H1 (cell line): ENCODE measurements around the gene SEC14L5. TPM values are rescaled to one million over a fixed set of nuclear protein-coding genes. Genes with fewer than 3 reads are reported as not detected.

ENCODE experiments used
- CTCF ChIA-PET: fragments of 300-600 bp; sonication (Branson Sonifier 250); formaldehyde crosslinking; loops from one replicate; lab custom pipeline; 2021; ENCODE audit not compliant: partially characterized antibody; lab: Charles Lee
- POLR2A ChIA-PET: fragments of 300-600 bp; sonication (Branson Sonifier 250); formaldehyde crosslinking; loops from one replicate; lab custom pipeline; 2021; ENCODE audit warnings: inconsistent platforms; ENCODE audit not compliant: partially characterized antibody; lab: Charles Lee
- DNase-seq, 2 experiments: peaks; one replicate each; pipeline versions ENCODE4 v3.0.0 to v3.0.0-alpha.2; 2010 to 2022; ENCODE audit warnings: low spot score in 2 of 2, low read depth in 1 of 2, mixed read lengths in 1 of 2
- FAIRE-seq: peaks from 2 replicates; lab custom pipeline; 2011; peaks lifted over from hg19 to GRCh38; lab: Jason Lieb, UNC
- H2AFZ ChIP-seq: 2 replicates; pipeline ENCODE4 v1.8.1; 2012; ENCODE audit warnings: low read length, inconsistent platforms
- H2AK5ac ChIP-seq: 2 replicates; pipeline ENCODE4 v1.6.1; 2013; ENCODE audit warnings: low read depth, low read length
- H2BK120ac ChIP-seq: replicated peaks from 2 replicates; pipeline ENCODE3; 2013; ENCODE audit warnings: low read depth, low read length, inconsistent platforms
- H2BK12ac ChIP-seq: 2 replicates; pipeline ENCODE4 v1.6.1; 2013; ENCODE audit warnings: low read depth, low read length
- H2BK15ac ChIP-seq: 2 replicates; pipeline ENCODE4 v1.6.1; 2013; ENCODE audit warnings: low read length
- H2BK20ac ChIP-seq: 2 replicates; pipeline ENCODE4 v1.6.1; 2013; ENCODE audit warnings: low read length
- H2BK5ac ChIP-seq: 2 replicates; pipeline ENCODE4 v1.6.1; 2013; ENCODE audit warnings: low read depth, low read length
- H3K14ac ChIP-seq: 2 replicates; pipeline ENCODE4 v1.6.1; 2013; ENCODE audit warnings: inconsistent platforms; ENCODE audit not compliant: insufficient read length
- H3K18ac ChIP-seq: 2 replicates; pipeline ENCODE4 v1.6.1; 2013; ENCODE audit warnings: low read length; ENCODE audit errors: extremely low read depth
- H3K23ac ChIP-seq: 2 replicates; pipeline ENCODE4 v1.6.1; 2013; ENCODE audit warnings: inconsistent platforms; ENCODE audit not compliant: insufficient read length
- H3K23me2 ChIP-seq: 2 replicates; pipeline ENCODE4 v1.6.1; 2013; ENCODE audit warnings: low read depth, low read length
- H3K27ac ChIP-seq: 2 replicates; pipeline ENCODE4 v1.6.1; 2011; ENCODE audit warnings: low read depth, low read length, inconsistent platforms
- H3K27me3 ChIP-seq, 4 experiments: replicated peaks in 1 of 4; 1 replicate in 1 of 4; 2 replicates in 3 of 4; pipeline versions ENCODE4 v1.6.1 to v1.8.1; 2011 to 2013; ENCODE audit warnings: low read length in 3 of 4, mild to moderate bottlenecking in 3 of 4, inconsistent platforms in 2 of 4, mixed read lengths in 2 of 4, moderate library complexity in 1 of 4; ENCODE audit not compliant: control insufficient read depth in 3 of 4, insufficient read depth in 3 of 4; ENCODE audit errors: extremely low read depth in 1 of 4
- H3K36me3 ChIP-seq, 4 experiments: 2 replicates each; pipeline versions ENCODE4 v1.6.1 to v1.8.1; 2011 to 2013; ENCODE audit warnings: mild to moderate bottlenecking in 4 of 4, low read length in 3 of 4, moderate library complexity in 2 of 4, control low read depth in 1 of 4, inconsistent platforms in 1 of 4; ENCODE audit not compliant: insufficient read depth in 4 of 4, control insufficient read depth in 2 of 4
- H3K4ac ChIP-seq: replicated peaks from 2 replicates; pipeline ENCODE3; 2013; ENCODE audit warnings: low read length, low read depth, mixed read lengths, inconsistent platforms; ENCODE audit not compliant: insufficient read length
- H3K4me1 ChIP-seq, 4 experiments: replicated peaks in 1 of 4; 1 replicate in 1 of 4; 2 replicates in 3 of 4; pipeline versions ENCODE4 v1.6.1 to v1.8.1; 2011 to 2013; ENCODE audit warnings: low read length in 3 of 4, inconsistent platforms in 2 of 4, mixed read lengths in 1 of 4; ENCODE audit not compliant: insufficient read depth in 4 of 4, control insufficient read depth in 3 of 4
- H3K4me2 ChIP-seq, 2 experiments: 2 replicates each; pipeline versions ENCODE4 v1.6.1 to v1.8.1; 2011 to 2013; ENCODE audit warnings: low read depth in 2 of 2, low read length in 2 of 2, control low read depth in 1 of 2, inconsistent platforms in 1 of 2, mild to moderate bottlenecking in 1 of 2; ENCODE audit not compliant: insufficient read depth in 1 of 2
- H3K4me3 ChIP-seq, 4 experiments: fragments of 200-600, 300-600 bp in 1 of 4; sonication (generic), shearing (Covaris generic), sonication (Bioruptor Twin) in 1 of 4; 2 replicates each; pipeline versions ENCODE4 v1.5.1 to v1.8.1; 2011 to 2016; ENCODE audit warnings: low read length in 4 of 4, low read depth in 3 of 4, control low read depth in 2 of 4, inconsistent platforms in 2 of 4, mild to moderate bottlenecking in 2 of 4, mixed read lengths in 1 of 4, moderate library complexity in 1 of 4; ENCODE audit not compliant: insufficient read depth in 2 of 4; ENCODE audit errors: extremely low read depth in 1 of 4
- H3K56ac ChIP-seq: replicated peaks from 2 replicates; pipeline ENCODE3; 2013; ENCODE audit warnings: low read depth, mild to moderate bottlenecking, mixed read lengths, low read length, inconsistent platforms; ENCODE audit not compliant: insufficient read length
- H3K79me1 ChIP-seq: 2 replicates; pipeline ENCODE4 v1.6.1; 2013; ENCODE audit warnings: low read depth, low read length, control low read depth
- H3K79me2 ChIP-seq, 2 experiments: 2 replicates each; pipeline versions ENCODE4 v1.6.1 to v1.8.1; 2012 to 2013; ENCODE audit warnings: low read length in 2 of 2, mild to moderate bottlenecking in 2 of 2, inconsistent platforms in 1 of 2; ENCODE audit not compliant: insufficient read depth in 2 of 2, control insufficient read depth in 1 of 2
- H3K9ac ChIP-seq, 4 experiments: replicated peaks in 1 of 4; 1 replicate in 1 of 4; 2 replicates in 3 of 4; pipeline versions ENCODE4 v1.6.1 to v1.8.1; 2011 to 2013; ENCODE audit warnings: low read depth in 3 of 4, low read length in 3 of 4, control low read depth in 2 of 4, mild to moderate bottlenecking in 2 of 4, moderate library complexity in 2 of 4, inconsistent platforms in 1 of 4; ENCODE audit errors: extremely low read depth in 1 of 4
- H3K9me3 ChIP-seq, 2 experiments: 2 replicates each; pipeline versions ENCODE4 v1.6.1 to v1.8.1; 2012 to 2013; ENCODE audit warnings: mild to moderate bottlenecking in 2 of 2, moderate library complexity in 2 of 2, control low read depth in 1 of 2, inconsistent platforms in 1 of 2, low read depth in 1 of 2, low read length in 1 of 2, mixed read lengths in 1 of 2; ENCODE audit not compliant: insufficient read depth in 2 of 2
- H4K20me1 ChIP-seq, 2 experiments: replicated peaks in 1 of 2; 2 replicates each; pipeline versions ENCODE3 to v1.8.1; 2011 to 2013; ENCODE audit warnings: inconsistent platforms in 2 of 2, low read length in 2 of 2, mild to moderate bottlenecking in 1 of 2; ENCODE audit not compliant: insufficient read depth in 2 of 2, control insufficient read depth in 1 of 2
- H4K5ac ChIP-seq: 2 replicates; pipeline ENCODE4 v1.6.1; 2013; ENCODE audit warnings: low read length, low read depth, mixed read lengths, inconsistent platforms; ENCODE audit not compliant: insufficient read length
- H4K8ac ChIP-seq: 2 replicates; pipeline ENCODE4 v1.8.0; 2013; ENCODE audit warnings: mild to moderate bottlenecking, moderate library complexity, low read length, inconsistent platforms; ENCODE audit not compliant: insufficient read depth; ENCODE audit errors: extremely low read depth
- H4K91ac ChIP-seq: replicated peaks from 2 replicates; pipeline ENCODE3; 2013; ENCODE audit warnings: low read length, mixed read lengths, inconsistent platforms; ENCODE audit not compliant: insufficient read length
- ASH2L ChIP-seq: fragments of 200-600, 300-600 bp; sonication (generic); IDR thresholded peaks from one replicate; pipeline ENCODE4 v1.7.1; 2017; ENCODE audit warnings: low read length
- BRCA1 ChIP-seq: IDR thresholded peaks from 2 replicates; pipeline ENCODE4 v1.6.1; 2012; ENCODE audit warnings: low read depth, low read length, improper control_type of control experiment
- GABPA ChIP-seq: IDR thresholded peaks from 2 replicates; pipeline ENCODE4 v1.6.1; 2011; ENCODE audit warnings: mild to moderate bottlenecking, low read length, moderate library complexity, borderline replicate concordance; ENCODE audit not compliant: insufficient read depth
- JUND ChIP-seq: IDR thresholded peaks from 2 replicates; pipeline ENCODE4 v1.6.1; 2011; ENCODE audit warnings: mild to moderate bottlenecking, improper control_type of control experiment, low read length
- RAD21 ChIP-seq, 2 experiments: IDR thresholded peaks in 1 of 2; conservative IDR thresholded peaks in 1 of 2; 2 replicates each; pipeline ENCODE4 v1.6.1; 2011; ENCODE audit warnings: low read depth in 2 of 2, low read length in 2 of 2, improper control_type of control experiment in 1 of 2, inconsistent platforms in 1 of 2, mild to moderate bottlenecking in 1 of 2, moderate library complexity in 1 of 2
- SIX5 ChIP-seq: IDR thresholded peaks from 2 replicates; pipeline ENCODE4 v1.6.1; 2011; ENCODE audit warnings: mild to moderate bottlenecking, low read depth, low read length
- SP2 ChIP-seq: IDR thresholded peaks from 2 replicates; pipeline ENCODE4 v1.6.1; 2012; ENCODE audit warnings: mild to moderate bottlenecking, low read length, inconsistent platforms
- SRF ChIP-seq: IDR thresholded peaks from 2 replicates; pipeline ENCODE4 v1.6.1; 2011; ENCODE audit warnings: mild to moderate bottlenecking, low read depth, low read length, moderate library complexity
- TAF1 ChIP-seq: IDR thresholded peaks from 2 replicates; pipeline ENCODE4 v1.6.1; 2011; ENCODE audit warnings: mild to moderate bottlenecking, low read depth, low read length
- YY1 ChIP-seq: IDR thresholded peaks from 2 replicates; pipeline ENCODE4 v1.6.1; 2011; ENCODE audit warnings: low read depth, mild to moderate bottlenecking, low read length
- WGBS, 2 experiments: shearing (Covaris generic) in 1 of 2; methylation state at CpG; one replicate each; pipeline versions ENCODE4 v1.1.6 to v1.1.7; 2013 to 2015; ENCODE audit warnings: low lambda C conversion rate in 2 of 2, mixed read lengths in 2 of 2, inconsistent platforms in 1 of 2, low coverage in 1 of 2, missing lambda C conversion rate in 1 of 2; ENCODE audit not compliant: insufficient replicate concordance in 2 of 2, insufficient coverage in 1 of 2, insufficient read length in 1 of 2; ENCODE audit errors: extremely low coverage in 1 of 2, missing lambda C conversion rate in 1 of 2; 5-methylcytosine and 5-hydroxymethylcytosine counted together
- polyA plus RNA-seq, 7 experiments: library from polyadenylated mRNA; depleted of rRNA in 3 of 7; stranded (reverse) in 5 of 7; unstranded in 2 of 7; fragments of >200 nt in 5 of 7; fragments of 200-250 nt in 2 of 7; gene quantifications; 1 replicate in 5 of 7; 2 replicates in 1 of 7; 4 replicates in 1 of 7; pipeline versions ENCODE4 v1.2.1 to v1.2.3, GENCODE V29; 2011 to 2013; ENCODE audit warnings: missing spikeins in 2 of 7, mixed read lengths in 2 of 7
- total RNA-seq: library from RNA; stranded (reverse); fragmentation: NEBNext Ultra II Directional; extraction: Animal tissue kit (Norgen Biotek cat#: 25700); gene quantifications from 2 replicates; pipeline ENCODE4 v1.2.1, GENCODE V29; 2021

SEC14L5 gene
- total and polyA plus RNA-seq, 2 of the 8 experiments (the other 6 are each of a cell fraction or from before 2014, with no cell fraction given) = 1.9 to 3.0 TPM

DNA sequence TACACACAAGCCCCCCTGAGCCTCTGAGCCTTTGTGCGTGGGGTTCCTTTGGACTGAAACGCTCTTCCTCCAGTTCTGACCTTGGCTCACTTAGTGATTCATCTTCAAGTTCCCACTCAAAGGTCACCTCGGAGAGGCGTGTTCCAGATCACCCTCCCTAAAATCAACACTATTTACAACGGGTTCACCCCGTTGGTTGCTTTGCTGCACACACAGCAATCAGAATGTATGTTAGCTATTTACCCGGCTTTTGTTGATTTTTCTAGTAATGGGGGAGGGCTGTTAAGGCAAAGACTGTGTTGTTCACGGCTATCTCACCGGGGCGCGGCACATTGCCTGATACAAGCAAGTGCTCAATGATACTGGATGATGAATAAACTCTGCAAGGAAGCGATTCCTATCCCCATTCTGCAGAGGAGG lies 74.6 kb downstream of the SEC14L5 start:
- Histone ChIP-seq H3K79me1 (no peaks in the 10 kb centered on the region), H3K36me3 (no peaks in the 10 kb centered on the region), H2BK5ac (no peak overlapping the region), H3K18ac (no peak overlapping the region), H2AFZ (peak overlapping the region; percentile 2; the same call in 1 of the 2 replicates), H3K4me2 (peak overlapping the region; percentile 69 to 84), H4K8ac (peak overlapping the region; percentile 100; the same call in 1 of the 2 replicates), H3K27me3 (peaks cover 0 to 6% (median 5%) of the 10 kb centered on the region in 4 experiments; a peak in 3 of 7 replicates), H3K23ac (no peak overlapping the region), H2BK20ac (no peak overlapping the region), H3K56ac (no peak overlapping the region), H2BK15ac (no peak overlapping the region), H3K4me3 (peak overlapping the region; percentile 67 to 84 (median 80)), H4K20me1 (no peaks in the 10 kb centered on the region), H3K27ac (no peak overlapping the region), H3K4ac (no peak overlapping the region), H3K4me1 (peaks cover 2 to 11% (median 8%) of the 10 kb centered on the region in 4 experiments), H2BK120ac (no peak overlapping the region), H3K14ac (no peak overlapping the region), H2BK12ac (no peak overlapping the region), H3K9ac (peak overlapping the region in 2 of 4 experiments; percentile 42 to 70; a peak in 2 of 7 replicates), H4K5ac (no peak overlapping the region), H2AK5ac (no peak overlapping the region), H4K91ac (no peak overlapping the region), H3K23me2 (peaks cover 12% of the 10 kb centered on the region), H3K9me3 (no peaks in the 10 kb centered on the region), H3K79me2 (no peaks in the 10 kb centered on the region)
- CTCF ChIA-PET = interaction anchor here (0.8 to 4.1 kb wide), 2 partner anchors 24 to 303 kb away, joined by 3 to 25 read pairs; no protein-coding TSS in a partner anchor
- WGBS, 2 experiments = 69% methylated on average over 12 of the region's 12 CpGs; no CpG with 5 or more reads in 1 of the 2 experiments
- POLR2A ChIA-PET = interaction anchor here (2.0 kb wide), 1 partner anchor 8 kb away, joined by 7 read pairs; no protein-coding TSS in a partner anchor
- DNase-seq (no peak), FAIRE-seq (peak; percentile 62)
- TF ChIP-seq SP2 (no peak), RAD21 (IDR thresholded peaks at IDR 0.05 in 1 of 2, conservative IDR thresholded peaks at IDR 0.05 in 1 of 2; ENCODE audit: low read depth in 2 of 2, low read length in 2 of 2) (no peak), SRF (no peak), SIX5 (no peak), JUND (no peak), YY1 (no peak), TAF1 (no peak), GABPA (no peak), BRCA1 (no peak), ASH2L (no peak)
